Measurements from ENCODE around the gene ZSCAN5B.
"Not testable (repeated sequence)": the region's sequence is repeated elsewhere in the genome, so short reads cannot be mapped to it uniquely, and the experiment has no call there.

ZSCAN5B gene

GRCh38 chr19:56176881-56177280, 20.7 kb downstream of the ZSCAN5B start:
- in situ Hi-C loops (cut with MboI; ENCODE audit: low sequenced_read_pairs) = loop anchor here (10.0 kb wide), 1 partner anchor 102 kb away; no protein-coding TSS in a partner anchor

- in situ Hi-C loops (cut with MboI; ENCODE audit: low sequenced_read_pairs) = loop anchor here (10.0 kb wide), 1 partner anchor 102 kb away; no protein-coding TSS in a partner anchor
These were observed 21.3 kb downstream of the ZSCAN5B start for GRCh38 chr19:56176310-56176709.

- in situ Hi-C loops (cut with MboI; ENCODE audit: low sequenced_read_pairs) = loop anchor here (10.0 kb wide), 1 partner anchor 101 kb away; no protein-coding TSS in a partner anchor
These were observed 21.7 kb downstream of the ZSCAN5B start, which contains the start of gene GALP for GRCh38 chr19:56175861-56176307. GALP (plus strand) TSS chr19:56176008; CDS start chr19:56177109, 1,101 bp downstream.

- in situ Hi-C loops (cut with MboI; ENCODE audit: low sequenced_read_pairs) = loop anchor here (10.0 kb wide), 1 partner anchor 100 kb away; no protein-coding TSS in a partner anchor
These were observed 23.0 kb downstream of the ZSCAN5B start for GRCh38 chr19:56174550-56174949.

- in situ Hi-C loops (cut with MboI; ENCODE audit: low sequenced_read_pairs) = loop anchor here (10.0 kb wide), 1 partner anchor 99 kb away; no protein-coding TSS in a partner anchor
These were observed 23.5 kb downstream of the ZSCAN5B start for GRCh38 chr19:56174086-56174485.

GRCh38 chr19:56170261-56170660, 27.3 kb downstream of the ZSCAN5B start:
- in situ Hi-C loops (cut with MboI; ENCODE audit: low sequenced_read_pairs) = loop anchor here (10.0 kb wide), 1 partner anchor 95 kb away; no protein-coding TSS in a partner anchor

GRCh38 chr19:56167064-56167578, 30.5 kb downstream of the ZSCAN5B start:
- in situ Hi-C loops (cut with MboI; ENCODE audit: low sequenced_read_pairs) = no loop called here

GRCh38 chr19:56163097-56163496, 34.5 kb downstream of the ZSCAN5B start:
- in situ Hi-C loops (cut with MboI; ENCODE audit: low sequenced_read_pairs) = no loop called here

- in situ Hi-C loops (cut with MboI; ENCODE audit: low sequenced_read_pairs) = no loop called here
These were observed 35.3 kb downstream of the ZSCAN5B start for GRCh38 chr19:56162258-56162657.

GRCh38 chr19:56161534-56161933, 36.0 kb downstream of the ZSCAN5B start:
- in situ Hi-C loops (cut with MboI; ENCODE audit: low sequenced_read_pairs) = no loop called here

- in situ Hi-C loops (cut with MboI; ENCODE audit: low sequenced_read_pairs) = no loop called here
These were observed 37.8 kb downstream of the ZSCAN5B start for GRCh38 chr19:56159622-56160271.

GRCh38 chr19:56159009-56159559, 38.5 kb downstream of the ZSCAN5B start:
- in situ Hi-C loops (cut with MboI; ENCODE audit: low sequenced_read_pairs) = no loop called here

GRCh38 chr19:56158170-56158757, 39.3 kb downstream of the ZSCAN5B start:
- in situ Hi-C loops (cut with MboI; ENCODE audit: low sequenced_read_pairs) = no loop called here

GRCh38 chr19:56156768-56157167, 40.8 kb downstream of the ZSCAN5B start:
- in situ Hi-C loops (cut with MboI; ENCODE audit: low sequenced_read_pairs) = no loop called here

- in situ Hi-C loops (cut with MboI; ENCODE audit: low sequenced_read_pairs) = no loop called here
These were observed 42.4 kb downstream of the ZSCAN5B start for GRCh38 chr19:56155124-56155687.

- in situ Hi-C loops (cut with MboI; ENCODE audit: low sequenced_read_pairs) = no loop called here
These were observed 44.1 kb downstream of the ZSCAN5B start for GRCh38 chr19:56153507-56153906.

- in situ Hi-C loops (cut with MboI; ENCODE audit: low sequenced_read_pairs) = no loop called here
These were observed 44.9 kb downstream of the ZSCAN5B start for GRCh38 chr19:56152644-56153043.

GRCh38 chr19:56150358-56150757, 47.2 kb downstream of the ZSCAN5B start:
- in situ Hi-C loops (cut with MboI; ENCODE audit: low sequenced_read_pairs) = no loop called here

- in situ Hi-C loops (cut with MboI; ENCODE audit: low sequenced_read_pairs) = no loop called here
These were observed 47.9 kb downstream of the ZSCAN5B start for GRCh38 chr19:56149656-56150038.

- in situ Hi-C loops (cut with MboI; ENCODE audit: low sequenced_read_pairs) = not testable (repeated sequence)
These were observed 48.5 kb downstream of the ZSCAN5B start for GRCh38 chr19:56148955-56149655.

- in situ Hi-C loops (cut with MboI; ENCODE audit: low sequenced_read_pairs) = no loop called here
These were observed 49.5 kb downstream of the ZSCAN5B start for GRCh38 chr19:56148096-56148495.

Measured in HL-60/S4 treated with retinoic acid at 250 ng/mL for 4 days and 3 days (cell line).